HUES6 (cell line): ENCODE results near the gene BFSP1.

Experiments used
- H3K27ac ChIP-seq: 2 replicates; pipeline ENCODE4 v1.7.0; 2013; ENCODE audit warnings: low read depth, mild to moderate bottlenecking, low read length, inconsistent platforms
- H3K27me3 ChIP-seq: 2 replicates; pipeline ENCODE4 v1.6.1; 2013; ENCODE audit warnings: low read length; ENCODE audit not compliant: control insufficient read depth, insufficient read depth
- H3K36me3 ChIP-seq: 2 replicates; pipeline ENCODE4 v1.6.1; 2013; ENCODE audit warnings: low read length; ENCODE audit not compliant: control insufficient read depth, insufficient read depth
- H3K4me1 ChIP-seq: 2 replicates; pipeline ENCODE4 v1.6.1; 2013; ENCODE audit warnings: low read length; ENCODE audit not compliant: control insufficient read depth, insufficient read depth
- H3K4me3 ChIP-seq: 2 replicates; pipeline ENCODE4 v1.5.1; 2013; ENCODE audit warnings: low read depth, low read length
- H3K9ac ChIP-seq: one replicate; pipeline ENCODE4 v1.6.1; 2013; ENCODE audit warnings: mild to moderate bottlenecking, low read length
- H3K9me3 ChIP-seq: 2 replicates; pipeline ENCODE4 v1.6.1; 2013; ENCODE audit warnings: low read depth, low read length; ENCODE audit not compliant: control insufficient read depth, insufficient read depth

The BFSP1 gene

GRCh38 chr20:17504898-17505635, 26.1 kb downstream of the BFSP1 start:
- Histone ChIP-seq H3K9ac (peak overlapping the region; percentile 67), H3K4me1 (peaks cover 10% of the 10 kb centered on the region), H3K27ac (no peak overlapping the region), H3K4me3 (peak overlapping the region; percentile 52), H3K9me3 (no peaks in the 10 kb centered on the region), H3K36me3 (no peaks in the 10 kb centered on the region), H3K27me3 (no peaks in the 10 kb centered on the region)

GRCh38 chr20:17504066-17504897, 26.9 kb downstream of the BFSP1 start:
- Histone ChIP-seq H3K4me1 (peaks cover 10% of the 10 kb centered on the region), H3K27me3 (no peaks in the 10 kb centered on the region), H3K36me3 (no peaks in the 10 kb centered on the region), H3K27ac (no peak overlapping the region), H3K4me3 (peak overlapping the region; percentile 52), H3K9me3 (no peaks in the 10 kb centered on the region), H3K9ac (no peak overlapping the region)

GRCh38 chr20:17503301-17504065, 27.7 kb downstream of the BFSP1 start:
- no peaks in the 10 kb centered on the region for H3K36me3 ChIP-seq
- no peak overlapping the region for H3K27ac ChIP-seq
- H3K4me3 ChIP-seq: no peak overlapping the region
- H3K4me1 ChIP-seq: peaks cover 10% of the 10 kb centered on the region
- no peaks in the 10 kb centered on the region for H3K27me3 ChIP-seq
- H3K9ac ChIP-seq: no peak overlapping the region
- H3K9me3 ChIP-seq: no peaks in the 10 kb centered on the region

- no peak overlapping the region for H3K27ac ChIP-seq
- H3K4me3 ChIP-seq: no peak overlapping the region
- H3K9ac ChIP-seq: no peak overlapping the region
- H3K27me3 ChIP-seq: no peaks in the 10 kb centered on the region
- peaks cover 10% of the 10 kb centered on the region for H3K4me1 ChIP-seq
- no peaks in the 10 kb centered on the region for H3K36me3 ChIP-seq
- no peaks in the 10 kb centered on the region for H3K9me3 ChIP-seq
These were observed 29.1 kb downstream of the BFSP1 start for GRCh38 chr20:17502105-17502504.

GRCh38 chr20:17501701-17502100, 29.5 kb downstream of the BFSP1 start:
- Histone ChIP-seq H3K36me3 (no peaks in the 10 kb centered on the region), H3K4me1 (peaks cover 10% of the 10 kb centered on the region), H3K9ac (no peak overlapping the region), H3K9me3 (no peaks in the 10 kb centered on the region), H3K27me3 (no peaks in the 10 kb centered on the region), H3K4me3 (no peak overlapping the region), H3K27ac (no peak overlapping the region)

GRCh38 chr20:17500826-17501225, 30.4 kb downstream of the BFSP1 start:
- no peak overlapping the region for H3K9ac ChIP-seq
- H3K9me3 ChIP-seq: no peaks in the 10 kb centered on the region
- H3K36me3 ChIP-seq: no peaks in the 10 kb centered on the region
- H3K4me3 ChIP-seq: no peak overlapping the region
- H3K27me3 ChIP-seq: no peaks in the 10 kb centered on the region
- H3K4me1 ChIP-seq: peaks cover 10% of the 10 kb centered on the region
- H3K27ac ChIP-seq: no peak overlapping the region

- no peak overlapping the region for H3K4me3 ChIP-seq
- H3K9me3 ChIP-seq: no peaks in the 10 kb centered on the region
- no peak overlapping the region for H3K27ac ChIP-seq
- H3K27me3 ChIP-seq: no peaks in the 10 kb centered on the region
- peaks cover 9% of the 10 kb centered on the region for H3K4me1 ChIP-seq
- no peaks in the 10 kb centered on the region for H3K36me3 ChIP-seq
- H3K9ac ChIP-seq: no peak overlapping the region
These were observed 30.9 kb downstream of the BFSP1 start for GRCh38 chr20:17500271-17500670.

- Histone ChIP-seq H3K27ac (no peak overlapping the region), H3K4me3 (no peak overlapping the region), H3K27me3 (no peaks in the 10 kb centered on the region), H3K36me3 (no peaks in the 10 kb centered on the region), H3K9me3 (no peaks in the 10 kb centered on the region), H3K9ac (no peak overlapping the region), H3K4me1 (no peaks in the 10 kb centered on the region)
These were observed 32.1 kb downstream of the BFSP1 start for GRCh38 chr20:17499041-17499440.

- Histone ChIP-seq H3K27me3 (no peaks in the 10 kb centered on the region), H3K9me3 (no peaks in the 10 kb centered on the region), H3K4me1 (no peaks in the 10 kb centered on the region), H3K4me3 (no peak overlapping the region), H3K27ac (no peak overlapping the region), H3K36me3 (no peaks in the 10 kb centered on the region), H3K9ac (no peak overlapping the region)
These were observed 32.5 kb downstream of the BFSP1 start for GRCh38 chr20:17498641-17499040.

- Histone ChIP-seq H3K4me1 (no peaks in the 10 kb centered on the region), H3K9me3 (no peaks in the 10 kb centered on the region), H3K27ac (no peak overlapping the region), H3K27me3 (no peaks in the 10 kb centered on the region), H3K4me3 (no peak overlapping the region), H3K9ac (no peak overlapping the region), H3K36me3 (no peaks in the 10 kb centered on the region)
These were observed 33.2 kb downstream of the BFSP1 start for GRCh38 chr20:17497821-17498580.
